Activated naive CD4-positive, alpha-beta T cell treated with anti-CD3 and anti-CD28 coated beads, Interleukin-2, amount 10 ng/mL, durations not matched to agents 7 days and 5 days (primary cell): ENCODE results near the gene GSN.

Experiments used
- CTCF ChIA-PET: fragments of 350-600 bp; sonication (Branson Sonifier 250); formaldehyde crosslinking; loops from one replicate; lab custom pipeline; 2021; ENCODE audit warnings: antibody characterized with exemption; lab: Charles Lee
- DNase-seq: peaks from one replicate; pipeline ENCODE4 v3.0.0-alpha.2; 2020
- H3K27ac Mint-ChIP-seq: one replicate; pipeline ENCODE4 v1.8.0; 2021; ENCODE audit warnings: mild to moderate bottlenecking, moderate library complexity, mixed read lengths
- H3K27me3 Mint-ChIP-seq: one replicate; pipeline ENCODE4 v1.8.0; 2021; ENCODE audit warnings: mild to moderate bottlenecking, mixed read lengths
- H3K36me3 Mint-ChIP-seq: one replicate; pipeline ENCODE4 v1.8.0; 2021; ENCODE audit warnings: mixed read lengths
- H3K4me1 Mint-ChIP-seq: one replicate; pipeline ENCODE4 v1.8.0; 2021; ENCODE audit warnings: mixed read lengths
- H3K4me3 Mint-ChIP-seq: one replicate; pipeline ENCODE4 v1.8.0; 2021; ENCODE audit warnings: mild to moderate bottlenecking, moderate library complexity, mixed read lengths
- H3K9me3 Mint-ChIP-seq: one replicate; pipeline ENCODE4 v1.8.0; 2021; ENCODE audit warnings: mixed read lengths

GSN gene

DNA sequence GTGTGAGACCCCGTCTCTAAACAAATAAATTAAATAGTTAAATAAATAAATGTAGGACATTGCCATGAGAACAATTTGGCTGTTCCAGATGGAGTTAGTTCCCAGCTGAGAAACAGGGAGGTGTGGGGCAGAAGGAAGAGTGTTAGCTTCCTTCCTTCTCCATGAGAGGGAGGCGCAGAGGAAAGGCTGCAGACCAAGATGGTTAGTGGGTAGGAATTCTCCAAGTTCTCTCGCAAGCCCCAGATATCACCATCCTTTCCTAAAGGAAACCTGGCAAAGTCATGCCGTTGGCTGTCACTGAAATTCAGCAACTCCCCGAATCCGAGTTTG is 33.2 kb upstream of the GSN start:
- Mint-ChIP-seq H3K27me3 (no peaks in the 10 kb centered on the region), H3K4me1 (no peaks in the 10 kb centered on the region)

DNA sequence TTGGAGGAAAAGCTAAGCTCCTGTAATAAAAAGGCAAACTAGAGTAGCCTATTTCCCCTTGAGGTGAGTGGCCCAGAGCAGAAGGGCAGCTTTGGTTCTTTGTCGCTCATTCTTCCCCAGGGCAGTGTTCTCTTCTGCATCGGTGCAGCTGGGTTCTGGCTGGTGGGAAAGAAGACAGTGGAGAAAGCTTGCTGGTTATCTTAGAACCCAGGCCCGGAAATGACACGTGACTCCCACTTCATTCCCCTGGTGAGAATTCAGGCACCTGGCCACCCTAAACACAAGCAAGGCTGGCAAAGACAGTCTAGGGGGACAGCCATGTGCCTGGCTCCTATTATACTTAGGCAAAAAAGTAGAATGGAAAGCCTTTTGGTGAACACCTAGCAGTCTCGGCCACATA is 32.5 kb upstream of the GSN start:
- Mint-ChIP-seq H3K9me3 (no peaks in the 10 kb centered on the region), H3K4me3 (no peak overlapping the region), H3K4me1 (no peaks in the 10 kb centered on the region), H3K36me3 (no peaks in the 10 kb centered on the region), H3K27ac (no peak overlapping the region), H3K27me3 (no peaks in the 10 kb centered on the region)
- CTCF ChIA-PET = no interaction called here
- DNase-seq = no peak

More for the DNA sequence above, 33.2 kb upstream of the GSN start:
- Mint-ChIP-seq H3K4me3 (no peak overlapping the region), H3K27ac (no peak overlapping the region), H3K36me3 (no peaks in the 10 kb centered on the region), H3K9me3 (no peaks in the 10 kb centered on the region)
- CTCF ChIA-PET = interaction anchor here (1.4 kb wide), 1 partner anchor 22 kb away, joined by 3 read pairs; no protein-coding TSS in a partner anchor
- DNase-seq = no peak

DNA sequence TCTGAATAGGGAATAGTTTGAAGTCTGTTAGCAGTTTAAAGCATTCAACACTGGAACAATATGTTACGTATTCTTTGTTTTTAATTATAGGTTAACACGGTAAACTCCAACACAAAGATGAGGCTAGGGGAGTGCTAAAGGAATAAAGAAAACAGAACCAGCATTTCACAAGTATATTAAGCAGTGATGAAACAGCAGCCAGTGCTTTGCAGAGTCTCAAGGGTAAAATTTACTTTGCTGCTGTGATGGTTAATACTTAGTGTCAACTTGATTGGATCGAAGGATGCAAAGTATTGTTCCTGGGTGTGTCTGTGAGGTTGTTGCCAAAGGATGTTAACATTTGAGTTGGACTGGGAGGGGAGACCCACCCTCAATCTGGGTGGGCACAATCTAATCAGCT is 30.0 kb upstream of the GSN start:
- H3K27me3 Mint-ChIP-seq = no peaks in the 10 kb centered on the region
- H3K36me3 Mint-ChIP-seq = no peaks in the 10 kb centered on the region
- DNase-seq = no peak
- H3K4me1 Mint-ChIP-seq = no peaks in the 10 kb centered on the region
- H3K27ac Mint-ChIP-seq = no peak overlapping the region
- H3K9me3 Mint-ChIP-seq = no peaks in the 10 kb centered on the region
- no peak overlapping the region for H3K4me3 Mint-ChIP-seq
- CTCF ChIA-PET = interaction anchor here (1.6 kb wide), 1 partner anchor 15 kb away, joined by 3 read pairs; no protein-coding TSS in a partner anchor

DNA sequence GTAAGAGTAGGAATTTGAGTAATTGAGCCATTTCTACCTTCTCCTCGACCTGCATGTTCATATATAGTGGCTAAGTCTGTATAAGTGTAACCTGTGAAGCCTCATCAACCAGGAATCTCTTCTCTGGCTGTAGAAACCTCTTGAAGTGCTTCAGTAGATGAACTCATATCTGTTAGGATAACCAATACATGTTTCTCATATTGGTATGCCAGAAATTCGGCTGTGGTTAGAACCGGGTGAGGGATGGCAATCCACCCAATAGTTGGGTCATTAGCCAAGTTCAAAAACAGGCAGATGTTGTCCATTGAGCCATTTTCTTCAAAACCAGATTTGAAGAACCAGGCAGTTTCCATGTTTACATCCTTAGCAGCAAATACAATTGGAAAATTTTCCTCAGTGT is 28.9 kb upstream of the GSN start:
- CTCF ChIA-PET = no interaction called here
- H3K36me3 Mint-ChIP-seq = no peaks in the 10 kb centered on the region
- no peak for DNase-seq
- no peaks in the 10 kb centered on the region for H3K27me3 Mint-ChIP-seq
- no peak overlapping the region for H3K27ac Mint-ChIP-seq
- H3K4me1 Mint-ChIP-seq = no peaks in the 10 kb centered on the region
- no peaks in the 10 kb centered on the region for H3K9me3 Mint-ChIP-seq
- H3K4me3 Mint-ChIP-seq = no peak overlapping the region

DNA sequence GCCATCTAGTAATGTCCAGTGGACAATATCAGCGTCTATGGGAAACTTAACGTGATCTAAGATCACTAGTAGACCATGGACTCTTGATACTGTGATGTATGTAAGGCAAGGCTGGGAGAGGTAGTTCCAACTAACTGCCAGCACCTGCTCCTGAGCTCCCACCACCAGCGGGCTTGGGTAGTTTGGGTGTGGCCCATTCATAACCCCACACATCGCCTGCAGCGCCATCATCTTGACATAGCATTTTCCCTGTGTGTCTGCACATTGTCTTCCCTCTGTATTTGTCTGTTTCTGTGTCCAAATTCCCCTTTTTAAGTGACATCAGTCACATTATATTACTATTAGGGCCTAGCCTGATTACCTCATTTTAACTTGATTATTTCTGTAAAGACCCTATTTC is 28.1 kb upstream of the GSN start:
- CTCF ChIA-PET = no interaction called here

DNA sequence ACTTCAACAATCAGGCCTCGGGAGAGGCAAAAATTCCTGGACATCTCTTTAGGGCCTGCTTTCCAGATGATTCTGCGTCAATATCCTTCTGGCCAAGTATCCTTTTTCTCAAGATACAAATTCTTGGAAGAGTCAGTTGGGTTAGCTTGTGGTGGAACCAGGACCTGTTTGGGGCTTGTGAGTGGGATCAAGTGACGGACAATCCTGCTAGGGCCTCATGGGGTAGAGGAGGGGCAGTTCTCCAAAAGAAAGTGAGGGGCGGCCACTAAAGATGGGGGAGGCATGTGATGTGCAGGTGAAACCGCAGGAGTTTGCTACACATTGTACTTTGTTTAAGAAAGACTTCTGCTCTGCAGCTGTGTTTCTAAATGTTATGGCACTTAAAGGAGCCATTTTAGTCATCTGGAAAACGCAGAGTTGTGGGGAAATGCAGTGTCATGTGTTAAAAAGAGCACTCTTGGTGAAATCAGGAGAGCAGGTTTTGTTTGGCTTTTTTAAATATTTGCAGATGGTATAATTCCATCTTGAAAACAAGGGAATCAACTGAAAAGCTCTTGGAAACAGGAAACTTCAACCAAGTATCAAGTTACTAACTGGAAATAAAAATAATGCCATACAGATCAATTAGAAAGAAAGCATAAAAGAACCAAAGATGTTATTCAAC is 27.4 kb upstream of the GSN start:
- no peaks in the 10 kb centered on the region for H3K27me3 Mint-ChIP-seq
- no peaks in the 10 kb centered on the region for H3K36me3 Mint-ChIP-seq
- H3K27ac Mint-ChIP-seq = no peak overlapping the region
- H3K4me3 Mint-ChIP-seq = no peak overlapping the region
- H3K9me3 Mint-ChIP-seq = no peaks in the 10 kb centered on the region
- CTCF ChIA-PET = interaction anchor here (0.8 kb wide), 1 partner anchor 226 kb away, joined by 3 read pairs; no protein-coding TSS in a partner anchor
- no peaks in the 10 kb centered on the region for H3K4me1 Mint-ChIP-seq
- DNase-seq = no peak

More for the DNA sequence above, 28.1 kb upstream of the GSN start:
- H3K4me1 Mint-ChIP-seq = no peaks in the 10 kb centered on the region
- no peaks in the 10 kb centered on the region for H3K36me3 Mint-ChIP-seq
- no peaks in the 10 kb centered on the region for H3K9me3 Mint-ChIP-seq
- H3K27me3 Mint-ChIP-seq = no peaks in the 10 kb centered on the region
- no peak overlapping the region for H3K4me3 Mint-ChIP-seq
- DNase-seq = no peak
- H3K27ac Mint-ChIP-seq = no peak overlapping the region

DNA sequence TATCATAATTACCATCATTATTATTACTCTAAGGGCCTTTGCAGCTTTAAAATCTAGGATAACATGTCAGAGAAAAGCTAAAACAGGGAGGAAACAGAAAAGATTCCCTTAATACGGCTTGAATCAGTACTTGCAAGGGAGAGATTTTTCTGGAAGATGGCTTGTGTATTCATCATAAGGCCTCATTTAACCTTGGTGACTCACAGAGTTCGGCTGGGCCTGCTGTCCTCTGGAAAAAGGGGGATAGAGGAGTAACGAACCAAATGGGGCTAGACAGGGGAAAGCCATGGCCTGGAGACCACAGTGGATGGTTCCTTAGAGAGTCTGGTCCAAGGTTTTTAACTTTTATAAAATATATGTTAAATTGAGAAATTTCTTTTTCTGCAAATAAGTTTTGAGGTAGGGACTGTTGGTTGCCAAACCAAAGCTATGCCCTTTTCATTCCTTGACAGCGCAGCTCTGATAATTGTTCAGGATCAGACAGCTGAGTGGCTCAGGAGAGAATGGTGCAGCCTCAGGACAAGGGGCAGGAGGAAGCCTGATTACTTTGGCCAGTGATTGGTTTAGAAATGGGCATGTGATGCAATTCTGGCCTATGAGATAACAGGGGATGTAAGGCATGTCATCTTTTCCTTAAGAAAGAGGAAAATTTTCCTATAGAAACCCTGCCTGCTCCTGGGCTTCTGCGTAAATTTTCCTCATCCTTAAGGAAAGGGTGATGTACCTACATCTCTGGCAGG is 25.6 kb upstream of the GSN start:
- Mint-ChIP-seq H3K4me3 (no peak overlapping the region), H3K4me1 (no peaks in the 10 kb centered on the region), H3K27ac (no peak overlapping the region), H3K9me3 (no peaks in the 10 kb centered on the region), H3K36me3 (no peaks in the 10 kb centered on the region), H3K27me3 (no peaks in the 10 kb centered on the region)
- CTCF ChIA-PET = no interaction called here
- DNase-seq = no peak

DNA sequence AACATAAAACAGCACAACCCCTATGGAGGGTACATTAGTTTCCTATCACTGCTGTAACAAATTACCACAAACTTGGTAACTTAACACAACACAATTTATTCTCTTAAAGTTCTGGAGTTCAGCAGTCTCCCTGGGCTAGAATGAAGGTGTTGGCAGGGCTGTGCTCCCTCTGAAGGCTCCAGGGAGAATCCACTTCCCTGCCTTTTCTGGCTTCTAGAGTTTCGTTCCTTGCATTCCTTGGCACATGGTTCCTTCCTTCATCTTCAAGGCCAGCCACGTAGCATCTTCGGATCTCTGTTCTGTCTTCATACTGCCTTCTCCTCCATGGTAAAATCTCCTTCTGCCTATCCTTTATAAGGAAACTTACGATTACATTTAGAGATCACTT is 25.0 kb upstream of the GSN start:
- H3K4me3 Mint-ChIP-seq = no peak overlapping the region
- CTCF ChIA-PET = no interaction called here
- H3K27ac Mint-ChIP-seq = no peak overlapping the region
- no peaks in the 10 kb centered on the region for H3K36me3 Mint-ChIP-seq
- DNase-seq = no peak
- H3K9me3 Mint-ChIP-seq = no peaks in the 10 kb centered on the region
- no peaks in the 10 kb centered on the region for H3K4me1 Mint-ChIP-seq
- no peaks in the 10 kb centered on the region for H3K27me3 Mint-ChIP-seq

DNA sequence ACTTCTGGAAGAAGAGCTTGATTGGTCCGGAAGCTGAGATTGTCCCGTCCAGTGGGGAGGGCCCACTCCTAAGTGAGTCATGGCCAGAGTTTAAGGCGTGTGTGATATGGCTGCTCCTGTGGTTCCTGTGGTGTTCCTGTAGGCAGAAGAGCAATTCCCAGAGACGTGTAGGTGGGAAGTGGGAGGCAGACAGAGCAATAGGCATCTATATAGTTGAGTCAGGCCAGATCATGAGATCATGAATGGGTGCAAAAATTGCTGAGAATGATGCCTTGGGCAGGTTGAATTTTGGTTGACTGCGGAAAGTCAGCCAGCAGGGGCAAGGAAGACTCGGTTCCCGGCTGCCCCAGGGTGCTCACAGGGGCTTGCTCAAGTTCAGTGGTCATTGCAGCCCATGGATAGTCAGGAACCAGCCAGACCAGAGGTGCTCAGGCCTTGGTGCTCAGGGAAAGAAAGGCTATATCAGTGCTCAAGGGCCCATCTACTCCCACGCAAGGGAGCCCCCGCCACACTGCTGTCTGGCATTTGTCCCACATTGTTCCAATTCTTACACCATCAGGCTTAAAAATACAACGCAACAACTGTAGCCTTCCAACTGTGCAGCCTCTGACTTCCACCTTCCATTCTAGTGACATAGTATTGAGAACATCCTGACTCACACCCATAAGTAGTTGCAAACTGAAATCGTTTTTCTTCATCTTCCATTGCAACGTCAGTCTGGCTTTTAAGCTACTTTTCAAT is 21.0 kb upstream of the GSN start:
- no peak overlapping the region for H3K27ac Mint-ChIP-seq

DNA sequence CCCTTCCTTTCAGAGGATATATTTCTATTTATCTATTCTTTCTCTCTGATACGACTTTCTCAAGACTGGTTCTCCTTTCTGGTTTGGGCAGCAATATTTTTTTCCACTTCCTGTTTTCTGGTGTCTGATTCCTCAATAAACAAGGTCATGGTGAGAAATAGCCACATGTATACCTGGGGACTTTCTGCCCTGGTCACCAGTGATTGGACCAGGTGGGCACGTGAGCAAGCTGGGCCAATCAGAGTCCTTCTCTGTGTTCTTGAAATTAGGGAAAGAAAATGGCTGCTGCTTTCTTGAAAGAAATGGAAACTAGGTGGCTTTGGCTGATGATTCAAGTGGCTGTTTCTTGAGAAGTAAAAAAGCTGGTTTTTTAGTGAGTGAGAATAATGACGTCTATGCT is 18.4 kb upstream of the GSN start:
- no peak overlapping the region for H3K4me3 Mint-ChIP-seq
- H3K9me3 Mint-ChIP-seq = no peaks in the 10 kb centered on the region
- H3K36me3 Mint-ChIP-seq = no peaks in the 10 kb centered on the region
- no peak overlapping the region for H3K27ac Mint-ChIP-seq
- CTCF ChIA-PET = interaction anchor here (0.6 kb wide), 1 partner anchor 152 kb away, joined by 3 read pairs; no protein-coding TSS in a partner anchor
- no peak for DNase-seq
- peaks cover 4% of the 10 kb centered on the region for H3K27me3 Mint-ChIP-seq
- H3K4me1 Mint-ChIP-seq = no peaks in the 10 kb centered on the region

More for the DNA sequence above, 21.0 kb upstream of the GSN start:
- CTCF ChIA-PET = interaction anchor here (2.7 kb wide), 1 partner anchor 24 kb away, joined by 8 read pairs; no protein-coding TSS in a partner anchor
- Mint-ChIP-seq H3K27me3 (no peaks in the 10 kb centered on the region), H3K9me3 (no peaks in the 10 kb centered on the region), H3K4me3 (no peak overlapping the region), H3K36me3 (no peaks in the 10 kb centered on the region), H3K4me1 (no peaks in the 10 kb centered on the region)
- no peak for DNase-seq

DNA sequence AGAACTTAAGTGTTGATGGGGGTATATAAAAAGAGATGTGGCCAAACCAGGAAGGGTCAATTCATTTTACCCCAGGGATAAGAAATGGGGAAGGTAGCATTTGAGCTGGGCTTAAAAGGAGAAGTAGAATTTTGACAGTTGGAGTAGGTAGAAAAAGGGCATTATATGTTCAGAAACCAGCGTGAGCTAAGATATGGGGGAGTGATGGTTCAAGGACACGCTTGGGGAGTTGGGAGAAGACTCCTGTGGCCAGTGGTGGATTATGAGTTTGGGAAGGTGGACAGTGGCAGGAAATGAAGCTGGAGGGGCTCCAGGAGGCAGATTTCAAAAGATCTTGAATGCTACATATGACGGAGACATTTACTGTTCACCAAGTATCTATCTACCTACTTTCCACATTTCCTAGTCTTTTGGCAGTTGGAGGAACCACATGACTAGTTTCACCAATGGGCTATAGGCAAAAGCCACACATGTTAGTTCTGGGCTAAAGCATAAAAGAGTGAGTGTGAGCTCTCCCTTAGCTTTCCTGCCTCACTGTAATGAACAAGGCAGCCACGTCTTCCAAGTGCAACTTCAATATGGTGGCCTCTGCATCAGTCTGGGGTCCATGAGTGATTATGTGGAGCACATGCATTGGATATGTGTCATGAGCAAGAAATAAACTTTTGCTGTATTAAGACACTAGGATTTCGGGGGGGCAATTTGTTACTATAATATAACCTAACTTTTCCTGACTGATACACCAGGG is 15.7 kb upstream of the GSN start:
- no peaks in the 10 kb centered on the region for H3K36me3 Mint-ChIP-seq
- H3K4me3 Mint-ChIP-seq = no peak overlapping the region
- CTCF ChIA-PET = interaction anchor here (1.0 kb wide), 1 partner anchor 25 kb away, joined by 4 read pairs; no protein-coding TSS in a partner anchor
- H3K4me1 Mint-ChIP-seq = no peaks in the 10 kb centered on the region
- H3K9me3 Mint-ChIP-seq = no peaks in the 10 kb centered on the region
- H3K27ac Mint-ChIP-seq = no peak overlapping the region
- H3K27me3 Mint-ChIP-seq = peaks cover 4% of the 10 kb centered on the region
- DNase-seq = no peak

DNA sequence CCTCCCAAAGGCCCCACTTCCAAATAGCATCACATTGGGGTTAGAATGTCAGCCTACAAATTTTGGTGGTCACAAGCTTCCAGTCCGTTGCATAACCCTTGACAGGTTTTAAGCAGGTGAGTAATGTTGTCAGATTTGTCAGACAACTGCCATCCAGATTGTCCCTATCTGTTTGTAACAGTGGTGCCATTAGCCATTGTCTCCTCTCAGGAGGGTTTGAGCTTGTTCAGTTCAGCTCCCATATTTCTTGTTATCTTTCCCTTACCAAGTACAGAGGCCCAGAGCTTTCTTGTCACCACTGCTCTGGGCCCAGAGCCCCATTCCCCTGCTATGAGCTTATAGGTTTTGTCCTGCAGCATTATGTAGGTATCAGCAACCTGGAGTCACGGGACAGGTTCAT is 14.8 kb upstream of the GSN start:
- H3K4me1 Mint-ChIP-seq = no peaks in the 10 kb centered on the region
- H3K4me3 Mint-ChIP-seq = no peak overlapping the region
- no peaks in the 10 kb centered on the region for H3K36me3 Mint-ChIP-seq
- DNase-seq = no peak
- no peak overlapping the region for H3K27ac Mint-ChIP-seq
- CTCF ChIA-PET = interaction anchor here (1.0 to 1.3 kb wide), 2 partner anchors 12 to 24 kb away, joined by 3 to 4 read pairs; no protein-coding TSS in a partner anchor
- H3K27me3 Mint-ChIP-seq = peaks cover 7% of the 10 kb centered on the region
- H3K9me3 Mint-ChIP-seq = no peaks in the 10 kb centered on the region

DNA sequence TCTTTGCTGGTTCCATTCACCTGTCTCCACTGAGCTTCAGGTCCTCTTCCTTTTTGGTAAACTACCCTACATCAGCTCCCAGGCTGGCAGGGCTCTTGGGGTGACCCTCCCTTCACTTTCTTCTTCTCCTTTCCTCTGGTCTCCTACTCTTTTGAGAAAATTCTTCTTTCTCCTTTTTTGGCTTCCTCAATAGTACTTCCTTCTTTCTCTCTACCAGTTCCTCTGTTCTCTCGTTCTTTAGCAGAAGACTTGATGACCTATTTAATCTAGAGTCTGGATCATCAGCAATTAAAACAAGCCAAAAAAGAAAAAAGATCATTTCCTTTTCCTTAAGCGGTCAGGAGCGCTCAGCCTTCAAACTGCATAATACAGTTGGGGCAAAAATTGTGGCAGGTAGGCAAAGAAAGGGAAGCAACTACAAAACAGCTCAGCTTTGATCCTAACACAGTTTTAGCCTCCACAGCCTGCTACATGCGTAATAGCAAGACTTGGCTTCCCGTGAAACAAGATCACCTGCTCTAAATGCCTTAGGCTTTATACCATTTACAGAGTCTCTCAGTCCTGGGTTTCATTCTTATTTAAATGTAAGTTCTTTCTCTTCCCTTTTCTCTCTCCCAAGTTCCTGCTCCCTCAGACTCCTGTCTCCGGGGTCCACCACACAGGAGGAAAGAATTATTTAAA is 14.0 kb upstream of the GSN start:
- H3K4me3 Mint-ChIP-seq = no peak overlapping the region
- no peak overlapping the region for H3K27ac Mint-ChIP-seq
- no peak for DNase-seq
- H3K9me3 Mint-ChIP-seq = no peaks in the 10 kb centered on the region
- no peaks in the 10 kb centered on the region for H3K4me1 Mint-ChIP-seq
- H3K36me3 Mint-ChIP-seq = no peaks in the 10 kb centered on the region
- peaks cover 7% of the 10 kb centered on the region for H3K27me3 Mint-ChIP-seq
- CTCF ChIA-PET = interaction anchor here (1.3 kb wide), 1 partner anchor 11 kb away, joined by 3 read pairs; no protein-coding TSS in a partner anchor
